ENCODE results near the gene UBASH3A. TPM values are rescaled to one million over a fixed set of nuclear protein-coding genes. Genes with fewer than 3 reads are reported as not detected.

Gene UBASH3A
- total RNA-seq, 4 donors from 2014 or later: 0.41 TPM; not detected in 3

DNA sequence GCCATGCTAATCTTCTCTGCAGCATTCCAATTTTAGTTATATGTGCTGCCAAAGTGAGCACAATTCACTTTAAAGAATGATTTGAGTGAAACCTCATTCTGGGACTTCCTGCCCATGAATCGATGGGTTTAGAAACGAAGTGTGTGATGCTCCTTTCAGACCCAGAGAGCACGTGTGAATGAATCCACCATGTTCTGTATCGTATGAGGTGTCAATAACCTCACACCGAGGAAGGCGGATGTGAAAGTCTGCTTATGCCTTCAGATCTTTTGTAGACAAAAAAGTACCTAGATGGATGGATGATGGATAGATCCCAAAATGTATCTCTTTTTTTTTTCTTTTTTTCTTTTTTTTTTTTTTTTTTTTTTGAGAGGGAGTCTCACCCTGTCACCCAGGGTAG, 13.8 kb downstream of the UBASH3A start:
- TF ChIP-seq POLR2A (IDR thresholded peaks at IDR 0.05) (no peak), CTCF (IDR thresholded peaks at IDR 0.05 in 4 of 5, conservative IDR thresholded peaks at IDR 0.05 in 1 of 5) (no peak)
- no peak for DNase-seq
- in situ Hi-C loops (cut with MboI; ENCODE audit: low sequenced_read_pairs in 4 of 4) (no loop called here), intact Hi-C loops (cut with DNase I; ENCODE audit: low total_unique reads) (no loop called here)
- Histone ChIP-seq H3K27ac (no peak overlapping the region), H3K4me3 (no peak overlapping the region), H3K9me3 (no peaks in the 10 kb centered on the region), H3K4me1 (peaks cover 0 to 8% of the 10 kb centered on the region in 2 donors), H3K36me3 (no peaks in the 10 kb centered on the region), H3K27me3 (peaks cover 4 to 21% (median 17%) of the 10 kb centered on the region in 3 donors)
- no peak for ATAC-seq

DNA sequence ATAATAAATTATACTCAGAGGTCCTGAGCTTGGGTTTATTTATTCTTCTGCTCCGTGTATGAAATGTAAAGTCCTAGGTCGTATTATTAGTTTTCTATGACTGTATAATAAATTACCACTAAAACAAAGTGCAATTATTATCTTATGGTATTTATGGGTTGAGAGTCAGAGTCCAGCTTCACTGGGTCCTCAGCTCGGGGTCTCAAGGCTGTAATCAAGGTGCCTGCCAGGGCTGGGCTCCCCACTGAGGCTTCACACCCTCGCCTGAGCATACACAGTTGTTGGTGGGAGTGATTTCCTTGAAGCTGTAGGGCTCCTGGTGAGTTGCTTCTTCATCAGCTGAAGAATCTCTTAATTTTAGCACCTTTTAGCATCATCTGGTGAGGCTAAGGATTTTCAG, 15.2 kb downstream of the UBASH3A start:
- in situ Hi-C loops (cut with MboI; ENCODE audit: low sequenced_read_pairs in 4 of 4): no loop called here
- no peaks in the 10 kb centered on the region for H3K9me3 ChIP-seq
- no peak overlapping the region for H3K4me3 ChIP-seq
- peaks cover 0 to 8% of the 10 kb centered on the region in 2 donors for H3K4me1 ChIP-seq
- H3K27me3 ChIP-seq: peaks cover 5 to 25% (median 24%) of the 10 kb centered on the region in 3 donors
- no peaks in the 10 kb centered on the region for H3K36me3 ChIP-seq
- ATAC-seq: no peak
- DNase-seq: no peak
- TF ChIP-seq POLR2A (IDR thresholded peaks at IDR 0.05): no peak
- no peak for TF ChIP-seq CTCF (IDR thresholded peaks at IDR 0.05 in 4 of 5, conservative IDR thresholded peaks at IDR 0.05 in 1 of 5)
- intact Hi-C loops (cut with DNase I; ENCODE audit: low total_unique reads): no loop called here
- H3K27ac ChIP-seq: no peak overlapping the region

- in situ Hi-C loops (cut with MboI; ENCODE audit: low sequenced_read_pairs in 4 of 4): no loop called here
- peaks cover 0 to 8% of the 10 kb centered on the region in 2 donors for H3K4me1 ChIP-seq
- DNase-seq: no peak
- ATAC-seq: no peak
- no peaks in the 10 kb centered on the region for H3K9me3 ChIP-seq
- peaks cover 5 to 26% (median 25%) of the 10 kb centered on the region in 3 donors for H3K27me3 ChIP-seq
- H3K4me3 ChIP-seq: no peak overlapping the region
- TF ChIP-seq CTCF (IDR thresholded peaks at IDR 0.05 in 4 of 5, conservative IDR thresholded peaks at IDR 0.05 in 1 of 5) (no peak), POLR2A (IDR thresholded peaks at IDR 0.05) (no peak)
- intact Hi-C loops (cut with DNase I; ENCODE audit: low total_unique reads): no loop called here
- H3K36me3 ChIP-seq: no peaks in the 10 kb centered on the region
- no peak overlapping the region for H3K27ac ChIP-seq
Observed at GRCh38 chr21:42419845-42420244, 16.1 kb downstream of the UBASH3A start.

DNA sequence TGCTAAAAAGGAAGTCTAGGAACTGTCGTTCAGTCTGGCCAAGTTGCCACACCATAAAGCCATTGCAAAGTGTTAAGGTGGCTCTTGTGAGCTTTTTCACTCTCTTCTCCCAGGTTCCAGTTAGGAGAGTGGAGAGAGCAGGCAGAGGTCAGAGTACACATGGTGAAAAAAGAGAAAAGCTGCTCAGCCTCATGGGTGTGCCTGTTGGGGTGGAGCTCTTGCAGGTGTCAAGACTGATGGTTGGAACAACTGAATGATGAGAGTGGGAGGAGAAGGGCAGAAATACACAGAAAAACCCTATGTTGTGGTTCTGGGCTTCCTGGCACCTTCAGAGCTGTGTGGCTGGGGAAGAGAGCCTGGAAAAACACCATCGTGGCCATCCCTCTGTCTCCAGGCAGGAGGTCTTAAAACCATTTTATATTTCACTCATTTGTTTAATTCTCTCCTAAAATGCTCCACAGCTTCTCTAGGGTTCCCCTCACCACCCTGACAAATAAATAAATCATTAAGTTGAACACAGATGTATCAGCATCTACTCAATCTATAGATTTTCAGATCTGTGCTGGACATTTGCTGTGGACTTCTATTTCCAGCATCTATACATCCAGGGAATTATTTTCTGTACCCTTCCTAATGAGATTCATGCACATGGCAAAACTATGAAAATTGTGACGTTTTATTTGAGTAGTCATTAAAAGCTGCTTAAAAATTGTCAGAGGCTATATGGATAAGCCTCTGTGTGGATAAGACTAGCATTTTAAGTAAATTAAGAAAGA, 17.5 kb downstream of the UBASH3A start:
- no peak for ATAC-seq
- Histone ChIP-seq H3K27ac (no peak overlapping the region), H3K9me3 (no peaks in the 10 kb centered on the region), H3K36me3 (no peaks in the 10 kb centered on the region), H3K27me3 (peaks cover 5 to 31% (median 28%) of the 10 kb centered on the region in 3 donors), H3K4me1 (no peaks in the 10 kb centered on the region), H3K4me3 (no peak overlapping the region)
- no peak for DNase-seq
- in situ Hi-C loops (cut with MboI; ENCODE audit: low sequenced_read_pairs in 4 of 4): no loop called here
- TF ChIP-seq POLR2A (IDR thresholded peaks at IDR 0.05) (no peak), CTCF (IDR thresholded peaks at IDR 0.05 in 4 of 5, conservative IDR thresholded peaks at IDR 0.05 in 1 of 5) (no peak)
- intact Hi-C loops (cut with DNase I; ENCODE audit: low total_unique reads): no loop called here

All from gastrocnemius medialis (tissue), 4 donors.